ENCODE measurements around the gene TMEM179. TPM values are rescaled to one million over a fixed set of nuclear protein-coding genes. Genes with fewer than 3 reads are reported as not detected.

TMEM179 gene
- polyA plus RNA-seq, 1 experiment, result 0.10 TPM

DNA sequence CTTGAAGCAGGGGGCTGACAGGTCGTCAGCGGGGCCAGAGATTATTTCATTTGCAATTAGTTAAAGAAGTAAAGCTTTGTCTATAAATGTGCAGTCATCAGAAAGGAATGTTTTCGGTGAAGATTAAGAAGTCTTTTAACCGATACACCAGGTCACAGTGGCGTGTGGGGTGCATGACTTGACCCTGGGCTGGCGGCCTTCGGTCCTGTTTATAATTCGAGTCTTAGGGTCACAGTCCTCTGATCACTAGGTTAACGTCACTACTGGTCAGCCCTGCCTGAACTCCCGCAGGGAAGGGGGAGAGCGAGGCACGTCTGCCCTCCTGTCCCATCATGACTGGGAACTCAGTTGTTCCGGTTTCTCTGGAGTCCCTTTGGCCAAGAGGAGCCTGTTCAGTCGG, 30.0 kb downstream of the TMEM179 start:
- Histone ChIP-seq H3K9me3 (ENCODE audit: control insufficient read depth, insufficient read depth, low read length) (no peaks in the 10 kb centered on the region; the same call in 1 of the 2 replicates), H3K27me3 (ENCODE audit: control insufficient read depth, insufficient read depth, low read length) (peaks cover 12% of the 10 kb centered on the region), H3K4me3 (ENCODE audit: low read depth, low read length) (no peak overlapping the region), H3K27ac (ENCODE audit: low read depth, low read length) (no peak overlapping the region)
- POLR2A ChIA-PET, result no interaction called here
- no peak for DNase-seq (ENCODE audit: low read depth, low spot score)
- CTCF ChIA-PET, result no interaction called here
- TF ChIP-seq, protein P1, sequence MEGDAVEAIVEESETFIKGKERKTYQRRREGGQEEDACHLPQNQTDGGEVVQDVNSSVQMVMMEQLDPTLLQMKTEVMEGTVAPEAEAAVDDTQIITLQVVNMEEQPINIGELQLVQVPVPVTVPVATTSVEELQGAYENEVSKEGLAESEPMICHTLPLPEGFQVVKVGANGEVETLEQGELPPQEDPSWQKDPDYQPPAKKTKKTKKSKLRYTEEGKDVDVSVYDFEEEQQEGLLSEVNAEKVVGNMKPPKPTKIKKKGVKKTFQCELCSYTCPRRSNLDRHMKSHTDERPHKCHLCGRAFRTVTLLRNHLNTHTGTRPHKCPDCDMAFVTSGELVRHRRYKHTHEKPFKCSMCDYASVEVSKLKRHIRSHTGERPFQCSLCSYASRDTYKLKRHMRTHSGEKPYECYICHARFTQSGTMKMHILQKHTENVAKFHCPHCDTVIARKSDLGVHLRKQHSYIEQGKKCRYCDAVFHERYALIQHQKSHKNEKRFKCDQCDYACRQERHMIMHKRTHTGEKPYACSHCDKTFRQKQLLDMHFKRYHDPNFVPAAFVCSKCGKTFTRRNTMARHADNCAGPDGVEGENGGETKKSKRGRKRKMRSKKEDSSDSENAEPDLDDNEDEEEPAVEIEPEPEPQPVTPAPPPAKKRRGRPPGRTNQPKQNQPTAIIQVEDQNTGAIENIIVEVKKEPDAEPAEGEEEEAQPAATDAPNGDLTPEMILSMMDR (IDR thresholded peaks at IDR 0.05; ENCODE audit: low read depth, low read length), result no peak

DNA sequence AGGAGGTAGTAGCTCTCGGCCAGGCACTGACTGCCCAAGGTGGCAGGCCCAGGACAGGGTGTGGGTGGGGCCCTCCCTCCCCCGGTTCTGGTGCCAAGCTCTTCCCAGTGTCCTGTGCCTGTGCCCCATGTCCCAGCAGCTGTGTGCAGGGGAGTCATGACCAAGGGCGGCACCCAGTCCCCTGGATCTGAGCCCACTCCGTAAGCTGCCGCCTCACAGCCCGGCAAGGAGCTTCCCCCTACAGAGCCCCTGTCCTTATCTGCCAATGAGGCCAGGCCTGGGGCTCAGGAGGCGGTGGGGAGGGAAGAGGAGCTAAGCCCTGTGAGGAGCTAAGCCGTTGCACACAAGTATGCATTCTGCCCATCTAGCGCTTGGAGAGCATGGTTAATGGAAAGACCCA, 30.6 kb downstream of the TMEM179 start:
- DNase-seq (ENCODE audit: low read depth, low spot score), result no peak
- peaks cover 10% of the 10 kb centered on the region for H3K27me3 ChIP-seq (ENCODE audit: control insufficient read depth, insufficient read depth, low read length)
- CTCF ChIA-PET, result no interaction called here

DNA sequence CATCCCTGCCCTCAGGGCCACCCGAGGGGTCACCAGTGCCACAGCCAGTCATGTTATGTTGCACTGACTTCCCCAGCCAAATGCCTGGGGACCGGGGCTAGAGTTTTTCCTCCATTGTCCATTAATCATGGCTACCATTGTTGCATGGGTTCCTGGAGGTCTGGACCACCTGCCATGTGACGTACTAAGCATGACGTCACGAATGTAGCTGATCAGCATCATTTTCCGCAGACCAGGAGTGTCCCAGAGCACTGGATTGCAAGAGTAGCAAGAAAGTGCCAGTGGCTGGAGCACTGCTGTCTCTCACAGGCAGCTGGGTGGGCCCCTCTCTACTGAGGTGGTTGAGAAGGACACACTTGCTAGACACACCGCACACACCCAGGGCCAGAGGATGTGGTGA, 31.9 kb downstream of the TMEM179 start:
- peaks cover 8% of the 10 kb centered on the region for H3K27me3 ChIP-seq (ENCODE audit: control insufficient read depth, insufficient read depth, low read length)
- no peak overlapping the region for H3K27ac ChIP-seq (ENCODE audit: low read depth, low read length)
- DNase-seq (ENCODE audit: low read depth, low spot score), result no peak
- no peaks in the 10 kb centered on the region; the same call in 1 of the 2 replicates for H3K9me3 ChIP-seq (ENCODE audit: control insufficient read depth, insufficient read depth, low read length)
- H3K4me3 ChIP-seq (ENCODE audit: low read depth, low read length), result no peak overlapping the region
- ChIA-PET POLR2A (no interaction called here), CTCF (no interaction called here)
- TF ChIP-seq, protein P1 (IDR thresholded peaks at IDR 0.05; ENCODE audit: low read depth, low read length), result no peak

More for the DNA sequence above, 30.6 kb downstream of the TMEM179 start:
- TF ChIP-seq, protein P1 (IDR thresholded peaks at IDR 0.05; ENCODE audit: low read depth, low read length), result no peak
- POLR2A ChIA-PET, result no interaction called here
- Histone ChIP-seq H3K27ac (ENCODE audit: low read depth, low read length) (no peak overlapping the region), H3K9me3 (ENCODE audit: control insufficient read depth, insufficient read depth, low read length) (no peaks in the 10 kb centered on the region; the same call in 1 of the 2 replicates), H3K4me3 (ENCODE audit: low read depth, low read length) (no peak overlapping the region)

DNA sequence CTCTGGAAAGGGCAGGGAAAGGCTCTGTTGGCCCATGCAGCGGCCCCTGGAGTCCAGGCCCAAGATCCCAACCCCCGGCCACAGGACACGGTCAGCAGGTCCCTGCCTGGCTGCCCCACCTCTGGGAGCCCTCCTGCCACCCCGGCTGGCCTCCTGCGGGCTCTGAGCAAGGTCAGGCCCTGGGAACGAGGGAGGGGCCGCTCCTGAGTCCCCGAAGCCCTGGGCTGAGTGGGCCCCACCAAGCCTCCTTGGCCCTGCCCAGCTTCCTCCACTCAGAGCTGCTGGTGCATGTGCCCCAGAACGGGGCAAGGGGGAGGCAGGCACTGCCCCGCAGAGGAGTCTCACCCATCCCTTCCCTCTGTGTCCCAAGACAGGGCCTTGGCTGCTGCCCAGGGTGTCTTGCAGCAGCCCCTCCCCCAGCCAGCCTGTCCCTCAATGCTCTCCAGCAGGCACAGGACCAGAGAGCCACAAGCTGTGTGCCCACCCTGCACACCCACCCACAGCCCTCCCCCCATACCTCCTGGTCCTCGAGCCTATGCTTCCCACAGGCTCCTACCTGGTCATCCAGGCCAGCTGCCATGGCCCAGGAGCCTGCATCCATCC, 32.4 kb downstream of the TMEM179 start:
- DNase-seq (ENCODE audit: low read depth, low spot score), result no peak
- ChIA-PET CTCF (no interaction called here), POLR2A (no interaction called here)
- TF ChIP-seq, protein P1 (IDR thresholded peaks at IDR 0.05; ENCODE audit: low read depth, low read length), result no peak
- H3K27me3 ChIP-seq (ENCODE audit: control insufficient read depth, insufficient read depth, low read length), result peaks cover 8% of the 10 kb centered on the region
- no peak overlapping the region for H3K27ac ChIP-seq (ENCODE audit: low read depth, low read length)
- no peak overlapping the region for H3K4me3 ChIP-seq (ENCODE audit: low read depth, low read length)
- no peaks in the 10 kb centered on the region; the same call in 1 of the 2 replicates for H3K9me3 ChIP-seq (ENCODE audit: control insufficient read depth, insufficient read depth, low read length)

DNA sequence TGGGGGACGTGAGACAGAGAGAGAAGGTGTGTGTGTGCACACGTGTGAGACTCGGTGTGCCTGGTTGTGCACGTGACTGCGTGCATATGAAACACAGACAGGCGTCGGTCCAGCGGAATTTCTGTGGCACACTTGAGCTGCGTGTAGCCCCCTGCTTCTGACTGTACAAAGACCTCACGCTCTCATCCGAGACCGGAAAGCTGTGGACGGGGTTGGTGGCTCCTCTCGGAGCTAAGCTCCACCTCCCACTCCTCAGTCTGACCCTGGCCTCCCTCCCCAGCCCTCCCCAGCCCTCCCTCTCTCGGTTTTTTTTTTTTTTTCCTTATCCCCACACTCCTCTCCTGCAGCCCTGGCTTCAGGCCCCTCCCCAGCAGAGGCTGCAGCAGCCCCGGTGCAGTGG, 33.3 kb downstream of the TMEM179 start:
- TF ChIP-seq, protein P1 (IDR thresholded peaks at IDR 0.05; ENCODE audit: low read depth, low read length), result no peak

More for the DNA sequence above, 33.3 kb downstream of the TMEM179 start:
- Histone ChIP-seq H3K27me3 (ENCODE audit: control insufficient read depth, insufficient read depth, low read length) (peaks cover 11% of the 10 kb centered on the region), H3K27ac (ENCODE audit: low read depth, low read length) (no peak overlapping the region), H3K4me3 (ENCODE audit: low read depth, low read length) (no peak overlapping the region), H3K9me3 (ENCODE audit: control insufficient read depth, insufficient read depth, low read length) (no peaks in the 10 kb centered on the region; the same call in 1 of the 2 replicates)
- ChIA-PET POLR2A (no interaction called here), CTCF (no interaction called here)
- DNase-seq (ENCODE audit: low read depth, low spot score), result no peak

All from AG04450 (cell line).